Right lobe of liver (tissue), 4 donors: ENCODE results near the gene CCDC70.

Experiments
- POLR2A ChIP-seq: fragments of 450-650 bp; IDR thresholded peaks from one replicate; pipeline ENCODE4 v1.6.1; 2017; ENCODE audit warnings: antibody characterized with exemption, mild to moderate bottlenecking
- TF ChIP-seq, protein P1 (sequence below), 4 donors: fragments of 200-600 bp in 3 of 4; fragments of 450-650 bp in 1 of 4; IDR thresholded peaks; one replicate each; pipeline versions ENCODE4 v1.5.1 to v1.8.0; 2016 to 2022; ENCODE audit warnings: antibody characterized with exemption in 4 of 4, mild to moderate bottlenecking in 2 of 4
- donor health status: DM: no; HTN: no; CAD: no.
- donor health status: DM: no; HTN: no; CAD: no.
- donor health status: DM: no; HTN: yes; CAD: no.

DNA sequence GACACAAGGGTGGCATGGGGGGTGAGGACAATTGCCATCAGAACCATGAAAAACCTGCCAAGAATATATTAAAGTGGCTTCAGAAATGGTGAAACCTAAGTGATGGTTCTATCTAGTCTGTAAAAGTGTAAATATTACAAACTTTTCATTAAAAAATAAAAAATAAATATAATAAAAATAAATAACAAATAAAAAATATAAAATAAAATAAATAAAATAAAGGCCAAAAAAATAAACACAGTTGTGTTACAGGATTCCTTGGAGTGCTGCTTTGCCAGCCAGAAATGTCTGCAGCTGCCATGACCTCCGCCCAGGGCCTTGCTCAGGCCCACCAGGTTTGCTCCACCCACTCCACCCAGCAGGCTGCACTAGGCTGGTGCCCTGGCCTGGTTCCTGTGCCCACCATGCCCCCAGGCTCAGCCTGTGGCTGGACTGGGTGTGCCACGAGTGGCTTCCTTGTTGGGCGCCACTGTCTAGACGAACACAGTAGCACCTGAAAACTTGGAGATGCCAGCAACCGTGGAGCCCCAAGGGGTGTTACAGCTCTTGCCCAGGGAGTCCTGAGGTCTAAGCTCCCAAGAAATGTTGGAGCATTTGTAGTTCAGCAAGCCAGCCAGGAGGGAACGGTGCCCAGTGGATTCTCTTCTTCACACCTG lies 20.9 kb downstream of the CCDC70 start:
- TF ChIP-seq, protein P1, sequence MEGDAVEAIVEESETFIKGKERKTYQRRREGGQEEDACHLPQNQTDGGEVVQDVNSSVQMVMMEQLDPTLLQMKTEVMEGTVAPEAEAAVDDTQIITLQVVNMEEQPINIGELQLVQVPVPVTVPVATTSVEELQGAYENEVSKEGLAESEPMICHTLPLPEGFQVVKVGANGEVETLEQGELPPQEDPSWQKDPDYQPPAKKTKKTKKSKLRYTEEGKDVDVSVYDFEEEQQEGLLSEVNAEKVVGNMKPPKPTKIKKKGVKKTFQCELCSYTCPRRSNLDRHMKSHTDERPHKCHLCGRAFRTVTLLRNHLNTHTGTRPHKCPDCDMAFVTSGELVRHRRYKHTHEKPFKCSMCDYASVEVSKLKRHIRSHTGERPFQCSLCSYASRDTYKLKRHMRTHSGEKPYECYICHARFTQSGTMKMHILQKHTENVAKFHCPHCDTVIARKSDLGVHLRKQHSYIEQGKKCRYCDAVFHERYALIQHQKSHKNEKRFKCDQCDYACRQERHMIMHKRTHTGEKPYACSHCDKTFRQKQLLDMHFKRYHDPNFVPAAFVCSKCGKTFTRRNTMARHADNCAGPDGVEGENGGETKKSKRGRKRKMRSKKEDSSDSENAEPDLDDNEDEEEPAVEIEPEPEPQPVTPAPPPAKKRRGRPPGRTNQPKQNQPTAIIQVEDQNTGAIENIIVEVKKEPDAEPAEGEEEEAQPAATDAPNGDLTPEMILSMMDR (IDR thresholded peaks at IDR 0.05), result no peak
- TF ChIP-seq POLR2A, result no peak
